ENCODE data around the gene CCDC8. TPM values are rescaled to one million over a fixed set of nuclear protein-coding genes. Genes with fewer than 3 reads are reported as not detected.

The CCDC8 gene
- total RNA-seq, 1 donor from 2014 or later: not detected

Other genes with a start within 250 kb of the CCDC8 start
- not detected in 2 replicates for gene IGFL1, start 183.8 kb downstream of the CCDC8 start, total RNA-seq
- not detected in 2 replicates for gene HIF3A, start 116.5 kb downstream of the CCDC8 start, total RNA-seq
- 160 and 169 TPM in 2 replicates for gene PPP5C, start 66.5 kb downstream of the CCDC8 start, total RNA-seq
- not detected in 2 replicates for gene PNMA8C, start 15.4 kb upstream of the CCDC8 start, total RNA-seq
- gene PNMA8A, start 58.0 kb upstream of the CCDC8 start, total RNA-seq: not detected in 2 replicates
- not detected in 2 replicates for gene PNMA8B, start 82.3 kb upstream of the CCDC8 start, total RNA-seq
- 477 and 479 TPM in 2 replicates for gene CALM3, start 187.8 kb upstream of the CCDC8 start, total RNA-seq
- 194 TPM in 2 replicates for gene PTGIR, start 211.5 kb upstream of the CCDC8 start, total RNA-seq
- gene GNG8, start 222.6 kb upstream of the CCDC8 start, total RNA-seq: 13.3 and 14.1 TPM in 2 replicates
- gene DACT3, start 247.6 kb upstream of the CCDC8 start, total RNA-seq: 3.2 and 3.7 TPM in 2 replicates